ENCODE measurements around the gene MKNK1.

Gene MKNK1

DNA sequence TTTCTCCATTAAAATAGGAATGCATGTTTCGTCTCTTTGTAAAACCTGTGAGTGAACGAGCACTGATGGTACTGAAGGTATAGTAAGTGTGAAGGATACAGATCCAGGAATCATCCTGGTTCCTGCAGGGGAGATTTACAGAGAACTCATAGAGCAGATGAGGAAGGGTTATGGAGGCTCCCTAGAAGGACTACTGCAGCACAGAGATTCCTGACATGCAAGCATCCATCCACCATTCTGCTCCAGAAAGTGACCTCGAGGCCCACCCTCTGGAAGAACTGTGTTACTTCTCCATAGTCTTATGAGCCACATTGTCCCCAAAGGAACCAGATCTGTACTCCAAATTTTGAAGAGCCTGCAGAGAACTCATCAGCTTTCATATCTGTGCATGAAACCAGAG is 14.5 kb downstream of the MKNK1 start:
- Histone ChIP-seq H3K4me2 (ENCODE audit: low read length) (no peak overlapping the region), H3K9me2 (replicated peaks; ENCODE audit: control insufficient read depth, low read length) (no peaks in the 10 kb centered on the region), H3K79me2 (ENCODE audit: control insufficient read depth, low read length) (no peaks in the 10 kb centered on the region), H3F3A (ENCODE audit: control insufficient read depth, insufficient read depth) (no peaks in the 10 kb centered on the region), H4K20me1 (ENCODE audit: control insufficient read depth, insufficient read depth, low read depth, low read length) (no peaks in the 10 kb centered on the region), H3K4me3 (ENCODE audit: low read length) (no peak overlapping the region), H3K27me3 (ENCODE audit: control insufficient read depth, low read length) (no peaks in the 10 kb centered on the region), H3K9me3 (ENCODE audit: control insufficient read depth, insufficient read depth, low read length) (no peaks in the 10 kb centered on the region), H3K4me1 (ENCODE audit: control insufficient read depth, low read length) (no peaks in the 10 kb centered on the region), H3K36me3 (ENCODE audit: control insufficient read depth, low read length) (peaks cover 15% of the 10 kb centered on the region), H3K27ac (ENCODE audit: low read depth, low read length) (no peak overlapping the region)
- TF ChIP-seq, protein P1, sequence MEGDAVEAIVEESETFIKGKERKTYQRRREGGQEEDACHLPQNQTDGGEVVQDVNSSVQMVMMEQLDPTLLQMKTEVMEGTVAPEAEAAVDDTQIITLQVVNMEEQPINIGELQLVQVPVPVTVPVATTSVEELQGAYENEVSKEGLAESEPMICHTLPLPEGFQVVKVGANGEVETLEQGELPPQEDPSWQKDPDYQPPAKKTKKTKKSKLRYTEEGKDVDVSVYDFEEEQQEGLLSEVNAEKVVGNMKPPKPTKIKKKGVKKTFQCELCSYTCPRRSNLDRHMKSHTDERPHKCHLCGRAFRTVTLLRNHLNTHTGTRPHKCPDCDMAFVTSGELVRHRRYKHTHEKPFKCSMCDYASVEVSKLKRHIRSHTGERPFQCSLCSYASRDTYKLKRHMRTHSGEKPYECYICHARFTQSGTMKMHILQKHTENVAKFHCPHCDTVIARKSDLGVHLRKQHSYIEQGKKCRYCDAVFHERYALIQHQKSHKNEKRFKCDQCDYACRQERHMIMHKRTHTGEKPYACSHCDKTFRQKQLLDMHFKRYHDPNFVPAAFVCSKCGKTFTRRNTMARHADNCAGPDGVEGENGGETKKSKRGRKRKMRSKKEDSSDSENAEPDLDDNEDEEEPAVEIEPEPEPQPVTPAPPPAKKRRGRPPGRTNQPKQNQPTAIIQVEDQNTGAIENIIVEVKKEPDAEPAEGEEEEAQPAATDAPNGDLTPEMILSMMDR (IDR thresholded peaks at IDR 0.05; ENCODE audit: low read depth, low read length, poor library complexity, severe bottlenecking) = no peak
- TF ChIP-seq EZH2phosphoT487 (IDR thresholded peaks at IDR 0.05; ENCODE audit: borderline replicate concordance, low read length) = no peak

GRCh38 chr1:46587069-46587468 is 17.0 kb downstream of the MKNK1 start:
- no peak overlapping the region for H3K4me3 ChIP-seq (ENCODE audit: low read length)
- H3K9me3 ChIP-seq (ENCODE audit: control insufficient read depth, insufficient read depth, low read length) = no peaks in the 10 kb centered on the region
- no peaks in the 10 kb centered on the region for H3K27me3 ChIP-seq (ENCODE audit: control insufficient read depth, low read length)
- peaks cover 7% of the 10 kb centered on the region for H3K36me3 ChIP-seq (ENCODE audit: control insufficient read depth, low read length)
- no peaks in the 10 kb centered on the region for H3K9me2 ChIP-seq (replicated peaks; ENCODE audit: control insufficient read depth, low read length)
- TF ChIP-seq, protein P1 (IDR thresholded peaks at IDR 0.05; ENCODE audit: low read depth, low read length, poor library complexity, severe bottlenecking) = no peak
- no peak for TF ChIP-seq EZH2phosphoT487 (IDR thresholded peaks at IDR 0.05; ENCODE audit: borderline replicate concordance, low read length)
- no peaks in the 10 kb centered on the region for H4K20me1 ChIP-seq (ENCODE audit: control insufficient read depth, insufficient read depth, low read depth, low read length)
- no peak overlapping the region for H3K4me2 ChIP-seq (ENCODE audit: low read length)
- H3K79me2 ChIP-seq (ENCODE audit: control insufficient read depth, low read length) = no peaks in the 10 kb centered on the region
- no peaks in the 10 kb centered on the region for H3K4me1 ChIP-seq (ENCODE audit: control insufficient read depth, low read length)
- H3F3A ChIP-seq (ENCODE audit: control insufficient read depth, insufficient read depth) = no peaks in the 10 kb centered on the region
- H3K27ac ChIP-seq (ENCODE audit: low read depth, low read length) = no peak overlapping the region

- Histone ChIP-seq H3F3A (ENCODE audit: control insufficient read depth, insufficient read depth) (no peaks in the 10 kb centered on the region), H3K4me2 (ENCODE audit: low read length) (no peak overlapping the region), H3K4me3 (ENCODE audit: low read length) (no peak overlapping the region), H3K79me2 (ENCODE audit: control insufficient read depth, low read length) (no peaks in the 10 kb centered on the region), H3K36me3 (ENCODE audit: control insufficient read depth, low read length) (peaks cover 6% of the 10 kb centered on the region), H3K9me3 (ENCODE audit: control insufficient read depth, insufficient read depth, low read length) (no peaks in the 10 kb centered on the region), H3K9me2 (replicated peaks; ENCODE audit: control insufficient read depth, low read length) (no peaks in the 10 kb centered on the region), H3K27me3 (ENCODE audit: control insufficient read depth, low read length) (no peaks in the 10 kb centered on the region), H4K20me1 (ENCODE audit: control insufficient read depth, insufficient read depth, low read depth, low read length) (no peaks in the 10 kb centered on the region), H3K27ac (ENCODE audit: low read depth, low read length) (no peak overlapping the region), H3K4me1 (ENCODE audit: control insufficient read depth, low read length) (no peaks in the 10 kb centered on the region)
- no peak for TF ChIP-seq EZH2phosphoT487 (IDR thresholded peaks at IDR 0.05; ENCODE audit: borderline replicate concordance, low read length)
- TF ChIP-seq, protein P1 (IDR thresholded peaks at IDR 0.05; ENCODE audit: low read depth, low read length, poor library complexity, severe bottlenecking) = no peak
These were observed 18.6 kb downstream of the MKNK1 start for GRCh38 chr1:46585312-46585938.

Data from DOHH2 (cell line).